Measurements from ENCODE around the gene MYO5B.

GRCh38 chr18:50171406-50171805, 23.5 kb downstream of the MYO5B start:
- TF ChIP-seq EZH2 (IDR thresholded peaks at IDR 0.05; ENCODE audit: borderline replicate concordance, insufficient read depth, low read length, poor library complexity, severe bottlenecking): no peak
- TF ChIP-seq POLR2AphosphoS5 (IDR thresholded peaks at IDR 0.05): no peak
- TF ChIP-seq CTCF (IDR thresholded peaks at IDR 0.05; ENCODE audit: poor library complexity, severe bottlenecking): no peak
- no peak for TF ChIP-seq RAD21 (conservative IDR thresholded peaks at IDR 0.05)
- no peak for TF ChIP-seq REST (IDR thresholded peaks at IDR 0.05; ENCODE audit: borderline replicate concordance)
